B cell (primary cell): ENCODE measurements around the gene IFNGR1. TPM values are rescaled to one million over a fixed set of nuclear protein-coding genes. Genes with fewer than 3 reads are reported as not detected.
A peak's percentile ranks its signal among the peaks of the same experiment; 100 is the strongest.
"Not testable (repeated sequence)": the region's sequence is repeated elsewhere in the genome, so short reads cannot be mapped to it uniquely, and the experiment has no call there.

Experiments used
- ATAC-seq: fragments of 200-7000 bp; cut with Tn5 transposase; one replicate; pipeline ENCODE4 v1.10.0; 2021; ENCODE audit warnings: low read depth, mild to moderate bottlenecking, moderate number of reproducible peaks, moderate library complexity
- CTCF ChIA-PET: fragments of 350-600 bp; sonication (Branson Sonifier 250); formaldehyde crosslinking; loops from one replicate; lab custom pipeline; 2021; ENCODE audit warnings: antibody characterized with exemption, inconsistent platforms; lab: Charles Lee
- POLR2A ChIA-PET: fragments of 350-600 bp; sonication (Branson Sonifier 250); formaldehyde crosslinking; loops from one replicate; lab custom pipeline; 2021; ENCODE audit warnings: antibody characterized with exemption; lab: Charles Lee
- DNase-seq: peaks from one replicate; pipeline ENCODE4 v3.0.0; 2013
- H2AFZ ChIP-seq: 2 replicates; pipeline ENCODE4 v1.6.1; 2012; ENCODE audit warnings: mild to moderate bottlenecking, low read depth, low read length; ENCODE audit not compliant: insufficient read depth, poor library complexity, severe bottlenecking
- H3K27ac ChIP-seq, 2 donors: 1 replicate in 1 of 2; 2 replicates in 1 of 2; pipeline ENCODE4 v1.5.1; 2012 to 2013; ENCODE audit warnings: low read length in 2 of 2, mild to moderate bottlenecking in 2 of 2, moderate library complexity in 1 of 2
- H3K27me3 ChIP-seq, 4 experiments: fragments of 200-600 bp in 1 of 4; sonication (generic) in 1 of 4; replicated peaks in 1 of 4; 1 replicate in 2 of 4; 2 replicates in 2 of 4; pipeline versions ENCODE4 v1.6.1 to v1.7.0; 2013 to 2016; ENCODE audit warnings: low read length in 3 of 4, mild to moderate bottlenecking in 2 of 4, mixed read lengths in 1 of 4, moderate library complexity in 1 of 4; ENCODE audit not compliant: insufficient read depth in 4 of 4, control insufficient read depth in 3 of 4; ENCODE audit errors: control extremely low read depth in 1 of 4
- H3K36me3 ChIP-seq, 2 experiments: replicated peaks in 1 of 2; 1 replicate in 1 of 2; 2 replicates in 1 of 2; pipeline versions ENCODE4 v1.6.1 to v1.7.1; 2013; ENCODE audit warnings: low read length in 1 of 2; ENCODE audit not compliant: insufficient read depth in 2 of 2, control insufficient read depth in 1 of 2; ENCODE audit errors: control extremely low read depth in 1 of 2, extremely low read depth in 1 of 2
- H3K4me1 ChIP-seq, 2 donors: fragments of 200-600 bp in 1 of 2; sonication (generic) in 1 of 2; 1 replicate in 1 of 2; 2 replicates in 1 of 2; pipeline versions ENCODE4 v1.5.1 to v1.6.1; 2013 to 2017; ENCODE audit warnings: low read length in 2 of 2; ENCODE audit not compliant: control insufficient read depth in 2 of 2, insufficient read depth in 2 of 2
- H3K4me2 ChIP-seq: replicated peaks from 2 replicates; pipeline ENCODE3; 2012; ENCODE audit warnings: mild to moderate bottlenecking, low read depth, low read length; ENCODE audit not compliant: poor library complexity, severe bottlenecking
- H3K4me3 ChIP-seq, 5 experiments: fragments of 200-600 bp in 1 of 5; sonication (generic) in 1 of 5; 1 replicate in 3 of 5; 2 replicates in 2 of 5; pipeline versions ENCODE4 v1.5.1 to v1.7.0; 2011 to 2016; ENCODE audit warnings: low read length in 4 of 5, mild to moderate bottlenecking in 4 of 5, low read depth in 2 of 5, control low read depth in 1 of 5, moderate library complexity in 1 of 5; ENCODE audit not compliant: insufficient read depth in 1 of 5; ENCODE audit errors: control extremely low read depth in 1 of 5, extremely low read depth in 1 of 5
- H3K79me2 ChIP-seq: fragments of 200-600 bp; sonication (generic); one replicate; pipeline ENCODE4 v1.6.0; 2016; ENCODE audit warnings: low read length; ENCODE audit not compliant: control insufficient read depth, insufficient read depth
- H3K9ac ChIP-seq: fragments of 200-600 bp; sonication (generic); 2 replicates; pipeline ENCODE4 v1.6.1; 2017; ENCODE audit warnings: mild to moderate bottlenecking, low read length, moderate library complexity
- H3K9me3 ChIP-seq, 3 donors: one replicate each; pipeline versions ENCODE4 v1.6.1 to v1.7.1; 2013; ENCODE audit warnings: low read length in 2 of 3; ENCODE audit not compliant: control insufficient read depth in 2 of 3, insufficient read depth in 1 of 3; ENCODE audit errors: control extremely low read depth in 1 of 3
- H4K20me1 ChIP-seq: 2 replicates; pipeline ENCODE4 v1.6.0; 2012; ENCODE audit warnings: mild to moderate bottlenecking, low read length; ENCODE audit not compliant: insufficient read depth, control insufficient read depth, poor library complexity, severe bottlenecking
- H3K27ac Mint-ChIP-seq: one replicate; pipeline ENCODE4 v1.8.0; 2021; ENCODE audit warnings: mixed read lengths
- H3K27me3 Mint-ChIP-seq: one replicate; pipeline ENCODE4 v1.8.0; 2021; ENCODE audit warnings: mixed read lengths
- H3K4me1 Mint-ChIP-seq: one replicate; pipeline ENCODE4 v1.8.0; 2021; ENCODE audit warnings: mixed read lengths
- H3K4me3 Mint-ChIP-seq: one replicate; pipeline ENCODE4 v1.8.0; 2021; ENCODE audit warnings: mixed read lengths
- H3K9me3 Mint-ChIP-seq: one replicate; pipeline ENCODE4 v1.8.0; 2022; ENCODE audit warnings: mixed read lengths; ENCODE audit not compliant: insufficient read depth
- CTCF ChIP-seq: fragments of 200-600 bp; IDR thresholded peaks from one replicate; pipeline ENCODE4 v1.8.0; 2022; ENCODE audit warnings: antibody characterized with exemption, mild to moderate bottlenecking
- EZH2 ChIP-seq: IDR thresholded peaks from 2 replicates; pipeline ENCODE4 v1.6.1; 2012; ENCODE audit warnings: borderline replicate concordance, low read depth, mild to moderate bottlenecking, moderate library complexity, low read length; ENCODE audit not compliant: insufficient read depth, poor library complexity, severe bottlenecking
- WGBS: methylation state at CpG from one replicate; pipeline ENCODE4 v1.1.5; 2013; ENCODE audit warnings: missing lambda C conversion rate; ENCODE audit not compliant: insufficient coverage; 5-methylcytosine and 5-hydroxymethylcytosine counted together
- intact Hi-C: fragments of 100-400 bp; cut with micrococcal nuclease; formaldehyde crosslinking; loops from one replicate; pipeline ENCODE4 v1.10.0; 2022
- polyA plus RNA-seq: library from polyadenylated mRNA; depleted of rRNA; stranded (reverse); fragments of >200 nt; gene quantifications from 2 replicates; pipeline ENCODE4 v1.2.3, GENCODE V29; 2012
- total RNA-seq, 2 donors: library from RNA; stranded (reverse); fragments of 120-200 nt in 1 of 2; gene quantifications; 1 replicate in 1 of 2; 2 replicates in 1 of 2; pipeline versions ENCODE4 v1.2.3 to v1.2.4, GENCODE V29; 2013 to 2022

IFNGR1 gene
- total and polyA plus RNA-seq, 2 donors (not counting 1 experiment from before 2014, with no cell fraction given): 24.5 to 48.2 TPM

DNA sequence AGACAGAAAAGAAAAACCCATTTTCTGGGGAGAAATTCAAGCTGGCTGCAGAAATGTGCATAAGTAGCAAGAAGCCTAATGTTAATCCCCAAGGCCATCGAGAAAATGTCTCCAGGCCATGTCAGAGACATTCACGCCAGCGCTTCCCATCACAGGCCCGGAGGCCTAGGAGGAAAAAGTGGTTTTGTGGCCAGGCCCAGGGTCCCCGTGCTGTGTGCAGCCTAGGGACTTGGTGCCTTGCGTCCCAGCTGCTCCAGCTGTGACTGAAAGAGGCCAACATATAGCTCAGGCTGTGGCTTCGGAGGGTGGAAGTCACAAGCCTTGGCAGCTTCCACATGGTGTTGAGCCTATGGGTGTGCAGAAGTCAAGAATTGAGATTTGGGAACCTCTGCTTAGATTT is 10.9 kb downstream of the IFNGR1 start:
- Histone ChIP-seq H2AFZ (no peak overlapping the region), H3K9me3 (peaks cover 0 to 24% (median 21%) of the 10 kb centered on the region in 3 donors), H3K27me3 (no peaks in the 10 kb centered on the region), H3K4me3 (no peak overlapping the region), H3K79me2 (peaks cover 82% of the 10 kb centered on the region), H3K9ac (no peak overlapping the region), H3K27ac (no peak overlapping the region), H4K20me1 (peaks cover 16% of the 10 kb centered on the region), H3K4me1 (peaks cover 24 to 30% of the 10 kb centered on the region in 2 donors), H3K4me2 (no peak overlapping the region), H3K36me3 (peaks cover 4 to 50% of the 10 kb centered on the region in 2 experiments)
- intact Hi-C loops: no loop called here
- WGBS: 99% methylated on average over 7 of the region's 7 CpGs
- ATAC-seq (no peak), DNase-seq (no peak)
- ChIA-PET POLR2A (no interaction called here), CTCF (interaction anchor here (1.3 kb wide), 1 partner anchor 114 kb away, joined by 3 read pairs; no protein-coding TSS in a partner anchor)
- TF ChIP-seq CTCF (no peak), EZH2 (no peak)
- Mint-ChIP-seq H3K4me1 (peaks cover 67% of the 10 kb centered on the region), H3K9me3 (peaks cover 10% of the 10 kb centered on the region), H3K27me3 (no peaks in the 10 kb centered on the region), H3K4me3 (no peak overlapping the region), H3K27ac (peak overlapping the region; percentile 20)

DNA sequence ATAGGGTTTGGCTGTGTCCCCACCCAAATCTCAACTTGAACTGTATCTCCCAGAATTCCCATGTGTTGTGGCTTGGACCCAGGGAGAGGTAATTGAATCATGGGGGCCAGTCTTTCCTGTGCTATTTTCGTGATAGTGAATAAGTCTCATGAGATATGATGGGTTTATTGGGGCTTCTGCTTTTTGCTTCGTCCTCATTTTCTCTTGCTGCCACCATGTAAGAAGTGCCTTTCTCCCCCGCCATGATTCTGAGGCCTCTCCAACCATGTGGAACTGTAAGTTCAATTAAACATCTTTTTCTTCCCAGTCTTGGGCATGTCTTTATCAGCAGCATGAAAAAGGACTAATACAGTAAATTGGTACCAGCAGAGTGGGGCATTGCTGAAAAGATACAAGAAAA is 11.7 kb downstream of the IFNGR1 start:
- H4K20me1 ChIP-seq: peaks cover 13% of the 10 kb centered on the region
- peaks cover 23 to 27% of the 10 kb centered on the region in 2 donors for H3K4me1 ChIP-seq
- peaks cover 64% of the 10 kb centered on the region for H3K4me1 Mint-ChIP-seq
- peaks cover 74% of the 10 kb centered on the region for H3K79me2 ChIP-seq
- peaks cover 0 to 24% (median 21%) of the 10 kb centered on the region in 3 donors for H3K9me3 ChIP-seq
- H3K9me3 Mint-ChIP-seq, H3K4me3 ChIP-seq, H3K27me3 Mint-ChIP-seq, DNase-seq, POLR2A ChIA-PET, H3K27me3 ChIP-seq, H3K4me3 Mint-ChIP-seq, CTCF ChIA-PET, H3K4me2 ChIP-seq, intact Hi-C loops, H3K9ac ChIP-seq, ATAC-seq, H2AFZ ChIP-seq: not testable (repeated sequence)
- H3K36me3 ChIP-seq: peaks cover 4 to 54% of the 10 kb centered on the region in 2 experiments
- peak overlapping the region; percentile 21 for H3K27ac Mint-ChIP-seq
- H3K27ac ChIP-seq: peak overlapping the region in 1 of 2 donors; percentile 3
- WGBS: no CpG with 5 or more reads among the region's 3 CpGs
